ENCODE results near the gene ZSCAN10. TPM values are rescaled to one million over a fixed set of nuclear protein-coding genes. Genes with fewer than 3 reads are reported as not detected.

Gene ZSCAN10
- total RNA-seq, 2 donors from 2014 or later: not detected

DNA sequence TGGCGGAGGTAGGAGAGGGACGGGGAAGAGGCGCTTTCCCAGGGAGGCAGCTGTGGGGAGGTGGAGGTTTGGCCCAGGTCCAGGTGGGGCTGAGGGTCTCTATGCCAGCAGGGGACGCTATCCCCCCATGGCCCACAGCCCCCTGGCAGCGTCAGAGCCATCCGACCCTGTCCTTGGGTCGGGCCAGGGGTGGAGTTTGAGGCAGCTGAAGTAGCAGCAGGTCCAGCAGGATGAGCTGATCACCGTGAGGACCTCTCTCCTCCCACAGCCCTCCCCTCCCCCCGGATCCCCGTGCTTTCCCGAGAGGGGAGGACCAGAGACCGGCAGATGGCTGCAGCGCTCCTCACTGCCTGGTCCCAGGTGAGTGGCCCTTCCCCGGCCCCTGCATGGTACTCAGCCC is 16.5 kb upstream of the ZSCAN10 start:
- no peak overlapping the region for H3K27ac ChIP-seq
- peaks cover 0 to 25% of the 10 kb centered on the region in 2 donors for H3K4me1 ChIP-seq
- TF ChIP-seq CTCF (IDR thresholded peaks at IDR 0.05): no peak
- H3K4me3 ChIP-seq: no peak overlapping the region
- H3K36me3 ChIP-seq: peaks cover 37% of the 10 kb centered on the region
- H3K9me3 ChIP-seq: no peaks in the 10 kb centered on the region
- no peaks in the 10 kb centered on the region for H3K27me3 ChIP-seq
- no peak for DNase-seq (ENCODE audit: low spot score)

- peaks cover 32% of the 10 kb centered on the region for H3K36me3 ChIP-seq
- DNase-seq (ENCODE audit: low spot score): no peak
- H3K27me3 ChIP-seq: no peaks in the 10 kb centered on the region
- no peak overlapping the region for H3K4me3 ChIP-seq
- no peak overlapping the region for H3K27ac ChIP-seq
- H3K4me1 ChIP-seq: peaks cover 0 to 25% of the 10 kb centered on the region in 2 donors
- no peaks in the 10 kb centered on the region for H3K9me3 ChIP-seq
- no peak for TF ChIP-seq CTCF (IDR thresholded peaks at IDR 0.05)
Observed at GRCh38 chr16:3115003-3115402, 15.9 kb upstream of the ZSCAN10 start.

GRCh38 chr16:3113765-3114479 is 14.8 kb upstream of the ZSCAN10 start:
- H3K36me3 ChIP-seq: peaks cover 22% of the 10 kb centered on the region
- DNase-seq (ENCODE audit: low spot score): no peak
- H3K9me3 ChIP-seq: no peaks in the 10 kb centered on the region
- H3K27ac ChIP-seq: peak overlapping the region in 1 of 2 donors; percentile 7
- peak overlapping the region in 1 of 2 donors; percentile 75 for H3K4me3 ChIP-seq
- peaks cover 0 to 25% of the 10 kb centered on the region in 2 donors for H3K4me1 ChIP-seq
- no peaks in the 10 kb centered on the region for H3K27me3 ChIP-seq
- no peak for TF ChIP-seq CTCF (IDR thresholded peaks at IDR 0.05)

- peaks cover 0 to 25% of the 10 kb centered on the region in 2 donors for H3K4me1 ChIP-seq
- H3K27me3 ChIP-seq: no peaks in the 10 kb centered on the region
- TF ChIP-seq CTCF (IDR thresholded peaks at IDR 0.05): no peak
- H3K4me3 ChIP-seq: peak overlapping the region; percentile 67 to 75
- H3K36me3 ChIP-seq: peaks cover 13% of the 10 kb centered on the region
- no peak for DNase-seq (ENCODE audit: low spot score)
- H3K9me3 ChIP-seq: no peaks in the 10 kb centered on the region
- H3K27ac ChIP-seq: peak overlapping the region; percentile 52 to 71
Observed at GRCh38 chr16:3112881-3113574, 13.9 kb upstream of the ZSCAN10 start.

- TF ChIP-seq CTCF (IDR thresholded peaks at IDR 0.05): peak in 1 of 2 donors; percentile 14
- peak within 1 kb of the TSS; percentile 52 to 71 for H3K27ac ChIP-seq
- DNase-seq (ENCODE audit: low spot score): peak; percentile 74
Observed at GRCh38 chr16:3112058-3112880, 13.2 kb upstream of the ZSCAN10 start, which contains the start of gene ZNF205. Gene ZNF205, plus strand, starts transcription at chr16:3112586. Its CDS starts 845 bp downstream, at chr16:3113431.

More at GRCh38 chr16:3112058-3112880, 13.2 kb upstream of the ZSCAN10 start, which contains the start of gene ZNF205:
- Histone ChIP-seq H3K27me3 (no peaks in the 10 kb centered on the region), H3K4me3 (peak within 1 kb of the TSS; percentile 67 to 75), H3K9me3 (no peaks in the 10 kb centered on the region), H3K36me3 (peaks cover 12% of the 10 kb centered on the region), H3K4me1 (peaks cover 0 to 26% of the 10 kb centered on the region in 2 donors)

Measured in right atrium auricular region (tissue), 2 donors.